ENCODE data around the gene ASIC2. TPM values are rescaled to one million over a fixed set of nuclear protein-coding genes. Genes with fewer than 3 reads are reported as not detected.

The ASIC2 gene
- total and polyA plus RNA-seq, 9 of the 15 experiments (the other 6 are each of a cell fraction or from before 2014, with no cell fraction given) = not detected

- TF ChIP-seq CREB1 (IDR thresholded peaks at IDR 0.05) (no peak), CREB1 (CRISPR knock-in tag; IDR thresholded peaks at IDR 0.05) (no peak), PHB (CRISPR knock-in tag; IDR thresholded peaks at IDR 0.05) (no peak), HDGF (IDR thresholded peaks at IDR 0.05) (no peak), ZFP36 (IDR thresholded peaks at IDR 0.05; ENCODE audit: low read depth, low read length, partially characterized antibody) (no peak), ZNF318 (IDR thresholded peaks at IDR 0.05; ENCODE audit: borderline replicate concordance in 1 of 2, low read depth in 1 of 2) (no peak), STAT5A (IDR thresholded peaks at IDR 0.05; ENCODE audit: borderline replicate concordance, low read length) (no peak), ZNF511 (CRISPR knock-in tag; IDR thresholded peaks at IDR 0.05) (no peak), ZNF384 (IDR thresholded peaks at IDR 0.05; ENCODE audit: low read depth, low read length) (no peak), IRF9 (tag; IDR thresholded peaks at IDR 0.05) (no peak), PREB (CRISPR knock-in tag; IDR thresholded peaks at IDR 0.05) (no peak), SREBF1 (IDR thresholded peaks at IDR 0.05; ENCODE audit: borderline replicate concordance, low read depth, low read length) (no peak)
Measured at GRCh38 chr17:33080091-33080490, 213.0 kb downstream of the ASIC2 start (continued).
